RWPE1 (cell line): ENCODE data around the gene NRIP1.

Experiments
- CTCF ChIA-PET: fragments of 350-600 bp; sonication (Branson Sonifier 250); formaldehyde crosslinking; extraction: SDS; loops from one replicate; lab custom pipeline; 2021; lab: Yijun Ruan, JAX
- POLR2A ChIA-PET: fragments of 400-600 bp; formaldehyde crosslinking; extraction: SDS; loops from one replicate; lab custom pipeline; 2020; ENCODE audit warnings: antibody characterized with exemption; ENCODE audit not compliant: low non-redundant PET; lab: Yijun Ruan, JAX
- DNase-seq: peaks from one replicate; pipeline ENCODE4 v3.0.0; 2012; ENCODE audit warnings: low spot score
- H3K27ac ChIP-seq: fragments of 450-650 bp; 2 replicates; pipeline ENCODE4 v1.5.1; 2017
- CTCF ChIP-seq: fragments of 450-650 bp; conservative IDR thresholded peaks from 2 replicates; pipeline ENCODE4 v1.5.1; 2017; ENCODE audit warnings: low read depth, mild to moderate bottlenecking

Gene NRIP1

GRCh38 chr21:15018382-15018781, 46.4 kb downstream of the NRIP1 start:
- no peak overlapping the region for H3K27ac ChIP-seq
- POLR2A ChIA-PET = no interaction called here
- TF ChIP-seq CTCF = no peak
- CTCF ChIA-PET = no interaction called here
- DNase-seq = no peak

GRCh38 chr21:15015622-15016471, 49.0 kb downstream of the NRIP1 start:
- no peak for TF ChIP-seq CTCF
- POLR2A ChIA-PET = no interaction called here

GRCh38 chr21:15014221-15014620, 50.6 kb downstream of the NRIP1 start:
- TF ChIP-seq CTCF = no peak
- no peak for DNase-seq
- no peak overlapping the region for H3K27ac ChIP-seq
- POLR2A ChIA-PET = no interaction called here
- CTCF ChIA-PET = no interaction called here

More at GRCh38 chr21:15015622-15016471, 49.0 kb downstream of the NRIP1 start:
- no peak overlapping the region; the same call in 1 of the 2 replicates for H3K27ac ChIP-seq
- peak; percentile 78 for DNase-seq
- CTCF ChIA-PET = interaction anchor here (0.7 kb wide), 2 partner anchors 40 to 618 kb away, joined by 4 to 5 read pairs; no protein-coding TSS in a partner anchor

- DNase-seq = no peak
- no peak for TF ChIP-seq CTCF
- no peak overlapping the region for H3K27ac ChIP-seq
- POLR2A ChIA-PET = no interaction called here
- CTCF ChIA-PET = no interaction called here
These were observed 52.8 kb downstream of the NRIP1 start for GRCh38 chr21:15011967-15012366.

GRCh38 chr21:15010645-15011044, 54.2 kb downstream of the NRIP1 start:
- DNase-seq = no peak
- no peak for TF ChIP-seq CTCF
- ChIA-PET POLR2A (no interaction called here), CTCF (interaction anchor here (0.6 kb wide), 2 partner anchors 125 to 467 kb away, joined by 3 read pairs; no protein-coding TSS in a partner anchor)
- H3K27ac ChIP-seq = no peak overlapping the region

- POLR2A ChIA-PET = no interaction called here
- no peak for TF ChIP-seq CTCF
- H3K27ac ChIP-seq = no peak overlapping the region
- CTCF ChIA-PET = interaction anchor here (0.6 kb wide), 2 partner anchors 126 to 468 kb away, joined by 3 read pairs; no protein-coding TSS in a partner anchor
- no peak for DNase-seq
These were observed 54.9 kb downstream of the NRIP1 start for GRCh38 chr21:15009837-15010363.
